Measurements from ENCODE around the gene PPIL6. TPM values are rescaled to one million over a fixed set of nuclear protein-coding genes. Genes with fewer than 3 reads are reported as not detected.

The PPIL6 gene
- polyA plus RNA-seq, 1 of the 3 experiments (the other 2 are of a cell fraction) = 1.1 TPM

DNA sequence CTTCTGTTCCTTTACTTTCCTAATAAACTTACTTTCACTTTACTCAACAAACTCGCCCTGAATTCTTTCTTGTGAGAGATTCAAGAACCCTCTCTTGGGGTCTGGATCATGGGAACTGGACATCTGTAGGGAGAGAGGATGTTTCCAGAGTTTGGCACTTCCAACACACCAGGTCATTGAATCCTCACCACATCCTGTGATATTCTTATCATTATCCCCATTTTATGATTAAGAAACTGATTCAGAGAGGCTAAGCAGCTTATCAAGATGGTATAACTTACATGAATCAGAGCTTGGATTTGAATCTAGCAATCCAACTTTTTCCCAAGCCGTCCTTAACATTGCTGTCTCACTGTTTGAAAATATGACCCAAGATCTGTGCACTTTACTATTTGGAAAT lies 15.5 kb downstream of the PPIL6 start (continued):
- TF ChIP-seq EZH2phosphoT487 (IDR thresholded peaks at IDR 0.05; ENCODE audit: borderline replicate concordance, low read depth) (no peak), EP300 (IDR thresholded peaks at IDR 0.05; ENCODE audit: borderline replicate concordance in 1 of 2, low read depth in 1 of 2, low read length in 1 of 2) (no peak), FOSL2 (IDR thresholded peaks at IDR 0.05; ENCODE audit: borderline replicate concordance, low read depth) (no peak), MXI1 (IDR thresholded peaks at IDR 0.05; ENCODE audit: low read depth, low read length) (no peak), RXRA (IDR thresholded peaks at IDR 0.05; ENCODE audit: borderline replicate concordance, low read depth) (no peak)
- TF ChIP-seq, protein P1, sequence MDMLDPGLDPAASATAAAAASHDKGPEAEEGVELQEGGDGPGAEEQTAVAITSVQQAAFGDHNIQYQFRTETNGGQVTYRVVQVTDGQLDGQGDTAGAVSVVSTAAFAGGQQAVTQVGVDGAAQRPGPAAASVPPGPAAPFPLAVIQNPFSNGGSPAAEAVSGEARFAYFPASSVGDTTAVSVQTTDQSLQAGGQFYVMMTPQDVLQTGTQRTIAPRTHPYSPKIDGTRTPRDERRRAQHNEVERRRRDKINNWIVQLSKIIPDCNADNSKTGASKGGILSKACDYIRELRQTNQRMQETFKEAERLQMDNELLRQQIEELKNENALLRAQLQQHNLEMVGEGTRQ (IDR thresholded peaks at IDR 0.05; ENCODE audit: borderline replicate concordance, low read depth, low read length) = no peak

DNA sequence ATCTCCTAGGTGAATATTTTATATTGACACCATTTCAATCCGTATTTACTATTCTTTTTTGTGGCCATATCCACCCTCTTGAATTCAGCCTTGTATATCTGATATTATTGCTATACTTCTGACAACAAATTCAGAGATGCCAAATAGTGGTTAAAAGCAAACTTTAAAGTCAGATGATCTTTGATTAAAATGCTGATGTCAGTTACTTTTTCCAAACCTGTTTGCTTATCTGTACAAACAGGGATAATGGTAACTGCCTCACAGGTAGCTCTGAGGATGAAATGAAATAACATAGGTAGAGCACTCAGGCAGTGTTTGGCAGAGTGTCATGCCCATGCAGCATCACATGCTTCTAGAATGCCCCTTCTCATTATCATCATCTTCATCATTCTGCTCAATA lies 19.2 kb downstream of the PPIL6 start:
- Histone ChIP-seq H3K27me3 (ENCODE audit: insufficient read depth) (no peaks in the 10 kb centered on the region), H3K4me1 (ENCODE audit: control insufficient read depth in 1 of 2, insufficient read depth in 2 of 2, low read depth in 1 of 2, low read length in 1 of 2) (no peaks in the 10 kb centered on the region), H2AFZ (ENCODE audit: low read depth) (no peak overlapping the region), H4K20me1 (ENCODE audit: insufficient read depth) (no peaks in the 10 kb centered on the region), H3K9ac (no peak overlapping the region), H3K4me2 (no peak overlapping the region), H3F3A (replicated peaks; ENCODE audit: insufficient read depth) (no peaks in the 10 kb centered on the region), H3K27ac (ENCODE audit: low read depth in 2 of 2, low read length in 1 of 2) (no peak overlapping the region), H3K36me3 (replicated peaks in 1 of 2; ENCODE audit: control insufficient read depth in 1 of 2, insufficient read depth in 2 of 2, low read length in 1 of 2) (no peaks in the 10 kb centered on the region), H3K79me2 (ENCODE audit: insufficient read depth) (no peaks in the 10 kb centered on the region), H3K9me2 (no peaks in the 10 kb centered on the region), H3K4me3 (ENCODE audit: low read depth in 2 of 2, low read length in 1 of 2) (no peak overlapping the region), H3K9me3 (no peaks in the 10 kb centered on the region)
- POLR2A ChIA-PET = interaction anchor here (0.6 kb wide), 1 partner anchor 1029 kb away, joined by 4 read pairs; no protein-coding TSS in a partner anchor
- CTCF ChIA-PET = no interaction called here
- 95% methylated on average over 1 of the region's 1 CpG for WGBS (ENCODE audit: low lambda C conversion rate)
- no peak for DNase-seq
- no peak for TF ChIP-seq YY1 (IDR thresholded peaks at IDR 0.05; ENCODE audit: low read depth)
- TF ChIP-seq TAF1 (IDR thresholded peaks at IDR 0.05; ENCODE audit: borderline replicate concordance, low read depth, low read length) = no peak
- TF ChIP-seq NRF1 (IDR thresholded peaks at IDR 0.05; ENCODE audit: low read depth, low read length) = no peak
- no peak for TF ChIP-seq MEF2A (IDR thresholded peaks at IDR 0.05; ENCODE audit: borderline replicate concordance, low read depth)
- TF ChIP-seq, protein P2, sequence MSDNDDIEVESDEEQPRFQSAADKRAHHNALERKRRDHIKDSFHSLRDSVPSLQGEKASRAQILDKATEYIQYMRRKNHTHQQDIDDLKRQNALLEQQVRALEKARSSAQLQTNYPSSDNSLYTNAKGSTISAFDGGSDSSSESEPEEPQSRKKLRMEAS (IDR thresholded peaks at IDR 0.05; ENCODE audit: low read depth) = no peak
- TF ChIP-seq, protein P3, sequence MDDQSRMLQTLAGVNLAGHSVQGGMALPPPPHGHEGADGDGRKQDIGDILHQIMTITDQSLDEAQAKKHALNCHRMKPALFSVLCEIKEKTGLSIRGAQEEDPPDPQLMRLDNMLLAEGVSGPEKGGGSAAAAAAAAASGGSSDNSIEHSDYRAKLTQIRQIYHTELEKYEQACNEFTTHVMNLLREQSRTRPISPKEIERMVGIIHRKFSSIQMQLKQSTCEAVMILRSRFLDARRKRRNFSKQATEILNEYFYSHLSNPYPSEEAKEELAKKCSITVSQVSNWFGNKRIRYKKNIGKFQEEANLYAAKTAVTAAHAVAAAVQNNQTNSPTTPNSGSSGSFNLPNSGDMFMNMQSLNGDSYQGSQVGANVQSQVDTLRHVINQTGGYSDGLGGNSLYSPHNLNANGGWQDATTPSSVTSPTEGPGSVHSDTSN (IDR thresholded peaks at IDR 0.05) = no peak
- TF ChIP-seq FOXM1 (IDR thresholded peaks at IDR 0.05; ENCODE audit: low read depth) = no peak
- TF ChIP-seq, protein P4, sequence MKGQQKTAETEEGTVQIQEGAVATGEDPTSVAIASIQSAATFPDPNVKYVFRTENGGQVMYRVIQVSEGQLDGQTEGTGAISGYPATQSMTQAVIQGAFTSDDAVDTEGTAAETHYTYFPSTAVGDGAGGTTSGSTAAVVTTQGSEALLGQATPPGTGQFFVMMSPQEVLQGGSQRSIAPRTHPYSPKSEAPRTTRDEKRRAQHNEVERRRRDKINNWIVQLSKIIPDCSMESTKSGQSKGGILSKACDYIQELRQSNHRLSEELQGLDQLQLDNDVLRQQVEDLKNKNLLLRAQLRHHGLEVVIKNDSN (IDR thresholded peaks at IDR 0.05; ENCODE audit: borderline replicate concordance, low read depth) = no peak
